Right lung (tissue), 10 donors: Measurements from ENCODE around the gene SPINK6. TPM values are rescaled to one million over a fixed set of nuclear protein-coding genes. Genes with fewer than 3 reads are reported as not detected.

Experiments used
- DNase-seq, 2 donors: peaks; one replicate each; pipeline ENCODE4 v3.0.0-alpha.2; 2013
- long read RNA-seq, 8 donors: transcript quantifications; one replicate each; lab custom pipeline, GENCODE V29; 2026
- polyA plus RNA-seq, 5 donors: library from polyadenylated mRNA; unstranded; fragments of 120-200 nt; gene quantifications; one replicate each; pipeline versions ENCODE4 v1.2.1 to v1.2.3, GENCODE V29; 2013; ENCODE audit warnings: inconsistent platforms in 1 of 5, low replicate concordance in 1 of 5; ENCODE audit not compliant: insufficient read length in 5 of 5, insufficient read depth in 1 of 5

Gene SPINK6, protein sequence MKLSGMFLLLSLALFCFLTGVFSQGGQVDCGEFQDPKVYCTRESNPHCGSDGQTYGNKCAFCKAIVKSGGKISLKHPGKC
- not detected for polyA plus RNA-seq
- long read RNA-seq, donor 1: 0 reads
- long read RNA-seq, donor 2: 0 reads
- long read RNA-seq, donor 3: 0 reads
- long read RNA-seq, donor 4: 0 reads
- long read RNA-seq, donor 5: 0 reads
- long read RNA-seq, donor 6: 0 reads
- long read RNA-seq, donor 7: 0 reads
- long read RNA-seq, donor 8: 0 reads

DNA sequence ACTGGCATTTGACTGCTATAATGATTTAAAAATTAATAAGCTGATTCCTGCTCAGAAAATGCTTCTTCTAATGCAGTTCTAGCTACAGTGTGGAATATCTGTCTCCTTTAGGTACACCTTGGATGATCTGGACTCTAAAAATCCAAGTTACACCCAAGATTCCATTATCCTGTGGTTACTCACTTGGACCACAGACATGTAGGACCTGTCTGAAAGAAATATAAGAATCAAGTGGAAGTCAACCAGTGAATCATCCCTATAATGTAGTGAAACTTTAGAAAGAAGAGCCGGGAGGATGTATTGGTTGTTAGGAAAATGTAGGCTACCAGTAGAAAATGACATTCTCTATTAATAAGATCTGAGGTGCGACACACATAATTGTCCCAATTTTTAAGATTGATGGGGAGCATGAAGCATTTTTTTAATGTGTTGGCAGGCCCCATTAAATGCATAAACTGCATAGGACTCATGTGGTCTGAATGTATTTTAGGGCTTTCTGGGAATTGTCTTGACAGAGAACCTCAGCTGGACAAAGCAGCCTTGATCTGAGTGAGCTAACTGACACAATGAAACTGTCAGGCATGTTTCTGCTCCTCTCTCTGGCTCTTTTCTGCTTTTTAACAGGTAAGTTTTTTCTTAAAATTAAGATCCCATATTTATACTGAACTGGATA, at the start of gene SPINK6:
SPINK6 (plus strand) TSS at position 512 of the 673 bp plus-strand sequence; CDS start at position 567, 55 bp downstream.
- DNase-seq: no peak

DNA sequence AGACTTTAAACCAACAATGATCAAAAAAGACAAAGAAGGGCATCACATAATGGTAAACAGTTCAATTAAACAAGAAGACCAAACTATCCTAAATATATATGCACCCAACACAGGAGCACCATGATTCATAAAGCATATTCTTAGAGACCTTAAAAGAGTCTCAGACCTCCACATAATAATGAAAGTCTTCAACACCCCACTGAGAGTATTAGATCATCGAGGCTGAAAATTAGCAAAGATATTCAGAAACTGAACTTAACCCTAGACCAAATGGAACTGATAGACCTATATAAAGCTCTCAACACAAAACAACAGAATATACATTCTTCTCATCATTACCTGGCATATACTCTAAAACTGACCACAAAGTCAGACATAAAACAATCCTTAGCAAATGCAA, 46.2 kb upstream of the SPINK6 start:
- no peak for DNase-seq

DNA sequence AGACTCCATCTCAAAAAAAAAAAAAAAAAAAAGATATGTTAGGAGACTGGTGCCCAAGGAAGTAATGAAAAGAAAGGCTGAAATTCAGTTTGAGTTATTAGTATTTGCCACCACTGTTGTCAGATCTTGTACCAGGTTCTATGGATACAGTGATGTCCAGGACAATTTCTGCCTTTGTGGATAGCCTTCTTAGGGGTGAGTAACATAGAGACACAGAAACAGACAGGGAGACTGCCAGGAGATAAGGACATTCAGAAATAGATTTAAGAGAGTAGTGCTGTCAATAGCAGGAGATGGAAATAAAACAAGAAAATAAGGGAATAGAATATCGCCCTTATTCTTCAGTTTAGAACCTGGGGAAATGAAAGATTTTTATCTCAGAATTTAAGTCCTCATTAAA, 40.8 kb upstream of the SPINK6 start:
- DNase-seq: no peak

DNA sequence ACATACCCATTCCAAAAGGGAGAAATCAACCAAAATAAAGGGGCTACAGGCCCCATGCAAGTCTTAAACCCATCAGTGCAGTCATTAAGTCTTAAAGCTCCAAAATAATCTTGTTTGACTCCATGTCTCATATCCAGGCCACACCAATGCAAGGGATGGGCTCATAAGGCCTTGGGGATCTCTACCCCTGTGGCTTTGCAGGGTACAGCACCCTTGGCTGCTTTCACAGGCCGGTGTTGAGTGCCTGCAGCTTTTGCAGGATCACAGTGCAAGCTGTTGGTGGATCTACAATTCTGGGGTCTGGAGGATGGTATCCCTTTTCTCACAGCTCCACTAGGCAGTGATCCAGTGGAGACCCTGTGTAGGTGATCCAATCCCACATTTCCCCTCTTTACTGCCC, 39.5 kb upstream of the SPINK6 start:
- no peak for DNase-seq

DNA sequence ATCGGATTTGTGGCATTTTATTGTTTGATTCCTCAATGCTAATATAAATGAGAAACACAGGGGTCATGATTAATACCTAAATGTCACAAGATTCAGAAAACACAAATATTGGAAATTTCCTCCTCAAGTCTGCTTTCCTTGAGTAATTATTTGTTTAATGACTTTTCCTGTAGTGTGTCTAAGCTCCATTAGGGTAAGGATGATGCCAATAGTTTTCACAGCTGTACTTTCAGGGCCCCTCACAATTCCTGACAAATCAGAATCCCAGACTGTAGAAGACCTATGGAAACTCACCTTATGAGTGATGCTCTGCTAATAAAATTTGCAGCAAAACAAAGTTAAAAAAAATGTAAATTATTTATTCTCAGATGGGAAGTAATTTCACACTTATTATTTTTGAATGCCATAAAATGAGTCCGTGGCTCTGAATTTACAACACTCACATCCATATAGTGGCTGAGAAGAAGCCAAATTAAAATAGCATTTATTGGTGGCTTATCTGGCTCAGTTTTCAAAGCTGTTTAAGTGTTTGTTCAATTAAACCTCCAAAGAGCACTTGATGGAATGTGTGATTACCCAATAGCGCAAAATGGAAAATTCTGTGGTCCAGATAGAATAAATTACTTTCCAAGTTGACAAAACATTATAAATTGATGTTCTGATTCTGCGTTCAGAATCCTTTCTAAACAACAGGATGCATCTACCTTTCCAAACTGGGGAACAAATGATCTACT, 36.1 kb upstream of the SPINK6 start:
- no peak for DNase-seq

DNA sequence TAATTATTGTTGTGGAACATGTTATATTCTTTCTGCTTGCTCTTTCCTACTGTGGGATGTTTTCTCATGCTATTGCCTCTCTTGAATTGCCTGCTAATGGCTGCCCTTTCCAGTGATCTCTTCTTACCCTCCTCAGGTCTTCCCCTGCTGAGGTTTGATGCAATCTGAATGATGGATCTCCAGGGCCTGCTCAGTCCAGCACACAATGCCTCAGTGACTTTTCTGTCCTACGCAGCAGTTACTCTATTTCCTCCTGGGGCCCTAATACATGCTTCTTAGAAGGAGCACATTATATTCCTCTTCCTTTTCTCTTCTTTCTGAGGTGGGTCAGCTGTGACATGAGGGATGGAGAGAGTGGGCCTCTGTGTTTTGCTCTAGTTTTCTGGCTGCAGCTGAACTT, 34.6 kb upstream of the SPINK6 start, which contains the start of gene SPINK14:
SPINK14 (plus strand) TSS at position 301 of the 400 bp plus-strand sequence. CDS start 1,187 bp downstream, outside the sequence.
- no peak for DNase-seq

DNA sequence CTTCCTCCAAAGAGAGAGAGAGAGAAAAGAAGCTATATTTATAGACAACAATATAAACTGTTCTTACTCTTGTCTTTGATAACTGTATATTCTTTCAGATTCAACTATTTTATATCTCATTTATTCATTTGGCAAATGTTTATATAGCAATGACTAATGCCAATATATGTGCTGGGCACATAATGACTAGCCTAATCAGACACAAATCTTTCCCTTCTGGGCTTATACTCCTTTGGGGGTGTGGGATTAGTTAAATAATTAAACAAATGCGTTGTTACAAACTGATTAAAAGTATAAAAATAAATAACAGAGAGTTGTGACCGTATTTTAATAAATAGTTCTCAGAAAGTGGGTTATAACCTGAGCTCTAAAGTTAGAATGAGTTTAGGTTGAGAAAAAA, 30.5 kb upstream of the SPINK6 start:
- DNase-seq: no peak

DNA sequence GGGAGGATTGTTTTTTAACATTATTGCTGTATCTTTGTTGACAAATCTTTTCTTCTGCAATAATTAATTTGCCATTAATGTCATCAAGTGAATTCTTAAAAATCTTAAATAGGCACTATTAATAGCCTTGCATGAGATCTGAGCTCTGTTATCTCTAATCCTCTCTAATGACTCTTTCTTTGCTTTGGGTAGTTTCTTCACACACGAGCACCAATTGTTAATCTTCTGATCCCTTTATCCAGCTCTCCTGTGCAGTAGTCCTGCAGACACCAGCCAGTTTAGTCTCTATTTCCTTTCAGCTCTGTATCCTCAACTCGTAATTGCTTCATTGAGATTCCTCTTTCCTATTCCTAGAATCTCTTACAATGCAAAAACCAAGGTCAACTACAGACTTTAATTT, 26.4 kb upstream of the SPINK6 start:
- no peak for DNase-seq

DNA sequence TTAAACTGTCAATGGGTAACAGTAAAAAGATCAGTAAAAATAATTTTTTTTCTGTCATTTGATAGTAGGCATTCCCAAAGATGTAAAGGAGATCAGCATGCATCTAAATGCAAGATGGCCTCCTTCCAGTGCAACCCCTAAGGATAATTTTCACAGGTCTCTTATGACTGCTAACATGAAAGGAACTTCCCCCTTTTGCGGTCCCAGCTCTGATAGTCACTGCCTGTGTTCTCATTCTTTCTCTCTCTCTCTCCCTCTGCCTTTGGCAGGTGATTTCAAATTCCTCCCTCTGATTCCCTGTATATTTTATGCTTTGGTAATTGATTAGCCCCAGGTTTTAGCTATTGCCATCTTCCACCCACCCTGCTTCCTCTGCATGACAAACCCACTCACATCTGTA, 25.6 kb upstream of the SPINK6 start:
- no peak for DNase-seq

DNA sequence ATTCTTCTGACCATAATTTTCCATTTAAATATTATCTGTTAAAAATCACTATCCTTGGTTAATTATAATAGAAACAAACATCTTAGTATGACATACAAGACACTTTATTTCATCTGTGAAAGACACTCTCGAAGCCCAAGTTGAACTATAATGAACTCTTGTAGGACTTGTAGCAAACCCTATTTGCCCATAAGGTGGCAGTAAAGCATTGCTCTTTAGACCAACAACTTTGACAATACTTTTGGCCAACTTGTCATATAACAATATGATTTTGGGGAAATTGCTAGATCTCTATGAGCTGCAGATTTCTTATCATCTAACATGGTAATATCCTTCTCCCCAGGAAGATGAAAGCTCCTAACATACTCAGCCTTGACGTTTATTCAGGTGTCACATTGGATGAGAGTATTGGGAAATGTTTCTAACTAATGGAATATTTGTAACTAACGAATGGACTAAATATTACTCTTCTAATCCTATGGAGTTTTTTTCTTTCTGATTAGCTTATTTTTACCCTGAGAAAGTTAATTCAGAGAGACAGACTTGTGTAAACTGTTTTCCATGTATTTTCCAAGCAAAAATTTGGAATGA, 23.5 kb upstream of the SPINK6 start:
- peak; percentile 34 to 52 for DNase-seq

DNA sequence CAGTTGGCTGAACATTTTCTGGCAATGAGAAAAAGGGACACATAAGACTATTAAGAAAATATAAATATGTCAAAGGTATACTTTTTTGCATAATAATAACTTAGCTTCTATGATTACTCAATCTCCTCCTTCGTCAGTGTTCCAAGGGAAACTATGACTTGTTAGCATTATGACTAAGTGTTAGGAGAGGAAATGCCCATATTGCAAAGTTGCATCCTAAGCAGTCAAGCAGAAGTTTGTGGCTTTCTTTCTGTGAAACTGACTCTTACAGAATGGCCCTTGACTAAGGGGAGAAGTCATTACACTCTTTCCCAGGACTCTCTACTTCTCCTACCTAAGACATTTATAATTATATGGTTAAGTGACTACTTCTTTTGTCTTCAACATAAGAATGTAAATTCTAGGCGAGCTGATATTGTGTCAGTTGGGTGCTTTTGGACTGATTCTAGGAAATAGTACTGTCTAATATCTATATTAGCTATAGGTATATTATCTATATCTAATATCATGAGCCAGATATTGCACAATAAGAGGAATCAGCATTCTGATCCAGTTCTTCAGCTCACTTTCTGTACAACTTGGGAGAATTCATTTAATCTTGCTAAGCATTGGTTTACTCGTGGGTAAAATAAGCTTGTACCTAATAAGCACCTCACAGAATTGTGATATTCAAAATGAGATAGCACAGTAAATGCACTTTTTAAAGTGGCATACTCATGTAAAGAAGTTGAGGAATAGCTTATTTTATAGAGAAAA, 16.4 kb upstream of the SPINK6 start:
- no peak for DNase-seq

DNA sequence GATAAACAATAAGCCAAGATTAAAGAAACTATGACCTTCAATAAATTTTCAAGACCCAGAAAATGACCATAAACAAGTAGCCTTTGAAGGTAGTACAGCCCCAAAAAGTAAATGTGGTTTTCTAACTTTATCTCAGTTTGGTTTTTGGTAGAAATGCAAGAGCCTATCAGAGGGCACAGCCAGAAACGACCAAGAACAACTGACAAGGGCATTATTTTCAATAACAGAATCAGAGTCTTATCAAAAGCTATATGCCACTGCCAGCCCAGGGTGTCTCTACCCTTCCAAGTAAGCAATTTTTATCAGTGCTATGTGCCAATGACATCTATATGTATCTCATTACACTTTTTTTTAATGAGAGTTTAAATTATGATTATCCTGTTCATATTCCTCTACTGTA, 11.8 kb upstream of the SPINK6 start:
- no peak for DNase-seq

DNA sequence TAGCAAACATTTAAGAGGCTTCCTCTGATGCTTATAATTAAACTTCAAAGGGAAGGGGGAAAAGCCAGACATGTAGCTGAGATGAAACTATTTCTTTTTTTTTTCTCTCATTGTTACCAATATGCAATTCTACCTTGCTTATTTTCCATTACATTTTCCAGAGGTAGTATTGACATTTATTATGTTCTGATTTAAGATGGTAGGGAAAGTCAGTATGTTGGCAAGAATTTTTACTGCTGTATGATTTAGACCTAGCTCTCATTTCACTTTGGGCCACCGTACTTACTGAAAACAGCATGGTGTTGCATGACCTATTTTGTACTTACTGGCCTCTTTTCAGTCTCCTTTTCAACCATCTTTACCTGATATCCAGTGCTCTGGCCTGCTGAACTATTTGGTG, 9.6 kb upstream of the SPINK6 start:
- DNase-seq: no peak

DNA sequence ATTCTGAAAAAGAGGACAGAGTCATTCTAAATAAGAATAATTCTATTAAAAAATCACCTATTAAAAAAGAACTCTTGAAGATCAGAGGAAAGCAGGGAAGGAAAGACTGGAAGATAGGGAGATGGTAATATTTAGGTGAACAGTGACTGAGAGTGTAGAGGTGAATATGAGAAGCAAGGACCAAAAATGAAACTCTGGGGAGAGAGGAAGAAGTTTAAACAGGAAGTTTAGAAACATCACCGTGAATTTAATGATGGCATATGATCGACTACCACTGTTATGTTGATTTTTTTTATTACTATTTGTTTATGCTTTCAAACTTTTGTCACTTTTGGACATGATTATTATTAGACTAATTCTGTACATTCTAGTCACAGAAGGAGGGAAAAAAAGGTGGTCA, 1.7 kb upstream of the SPINK6 start:
- DNase-seq: no peak

DNA sequence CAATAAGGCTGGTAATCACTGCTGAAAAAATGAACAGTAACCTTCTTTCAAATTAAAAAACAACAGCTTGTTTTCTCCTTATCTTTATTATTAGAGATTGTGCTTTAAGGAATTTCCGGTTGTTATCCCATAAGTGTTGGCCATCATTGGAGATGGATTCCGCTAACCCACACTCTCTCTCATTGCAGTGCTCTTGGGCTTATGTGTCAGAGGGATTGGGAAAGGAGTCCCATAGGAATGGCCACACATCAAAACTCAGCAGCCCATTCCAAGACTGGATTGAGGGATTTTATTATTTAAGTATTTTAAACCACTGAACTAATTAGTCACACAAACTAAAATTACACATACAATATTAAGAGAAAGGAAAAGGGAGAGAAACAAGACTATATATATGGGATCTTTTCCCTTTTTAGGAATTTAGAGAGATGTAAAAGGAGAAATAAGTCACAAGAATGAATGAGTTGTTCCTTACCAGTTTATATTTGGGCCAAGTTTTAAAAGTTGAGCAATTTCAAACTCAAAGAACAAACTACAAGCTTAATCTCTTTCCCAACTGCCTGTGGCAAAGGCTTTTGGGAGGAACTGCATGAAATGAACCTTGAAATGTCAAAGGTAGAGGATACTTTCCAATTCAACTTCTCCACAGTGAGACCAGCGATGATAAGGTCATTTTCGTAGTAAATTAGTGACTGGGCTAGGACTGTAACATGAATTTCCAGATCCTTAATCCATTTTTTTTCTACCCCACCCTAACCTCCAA, 2.4 kb downstream of the SPINK6 start:
- DNase-seq: no peak

DNA sequence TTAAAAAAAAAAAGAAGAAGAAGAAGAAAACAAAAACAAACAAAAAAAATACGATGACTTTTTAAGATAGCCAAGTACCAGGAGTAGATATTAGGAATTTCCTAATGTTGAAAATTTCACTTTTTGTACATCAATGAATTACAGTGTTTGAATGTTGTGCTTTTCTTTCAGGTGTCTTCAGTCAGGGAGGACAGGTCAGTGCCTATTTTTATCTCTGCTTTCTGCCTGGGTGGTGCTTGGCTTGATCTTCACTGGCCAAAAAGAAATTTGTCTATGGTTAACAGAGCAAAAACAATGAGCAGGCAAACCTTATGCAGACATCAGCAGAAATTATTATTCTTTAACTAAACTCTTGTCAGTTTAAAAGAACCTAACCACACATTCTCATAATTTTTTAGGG, 3.0 kb downstream of the SPINK6 start:
- no peak for DNase-seq

DNA sequence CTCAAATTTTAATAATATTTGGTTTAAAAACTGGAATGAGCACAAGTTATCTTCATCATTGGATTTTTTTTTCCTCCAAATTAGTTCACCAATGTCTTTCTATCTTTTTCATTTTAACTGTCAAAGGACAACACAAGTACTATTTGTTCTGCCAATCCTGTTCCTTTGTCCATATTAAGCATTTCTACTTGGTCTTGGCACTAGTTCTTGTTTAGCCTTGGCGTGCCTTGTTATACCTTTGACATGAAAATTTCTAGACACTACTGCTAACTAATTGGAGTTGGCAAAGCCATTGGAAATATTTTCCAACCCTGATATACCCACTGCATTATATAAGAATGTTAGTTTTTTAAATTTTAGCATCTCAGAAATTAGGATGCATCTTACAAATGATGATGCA, 3.8 kb downstream of the SPINK6 start:
- no peak for DNase-seq

DNA sequence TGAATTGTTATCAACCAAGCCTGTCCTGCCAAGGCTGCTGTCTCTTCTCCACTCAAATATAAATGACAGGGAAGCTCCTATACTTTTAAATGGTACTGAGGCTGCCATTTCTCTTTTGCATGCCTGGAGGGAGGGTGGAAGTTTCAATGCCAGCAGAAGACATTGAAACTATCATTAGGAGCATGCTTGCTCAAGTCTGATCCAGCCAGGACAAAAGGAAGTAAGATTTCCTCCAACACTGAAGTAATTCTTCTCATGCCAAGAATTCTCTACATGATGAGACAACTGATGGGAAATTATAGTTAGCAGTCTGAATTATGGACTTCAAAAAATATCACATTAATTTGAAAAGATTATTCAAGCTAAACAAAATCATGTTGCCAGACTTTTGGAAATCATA, 5.4 kb downstream of the SPINK6 start:
- DNase-seq: no peak

DNA sequence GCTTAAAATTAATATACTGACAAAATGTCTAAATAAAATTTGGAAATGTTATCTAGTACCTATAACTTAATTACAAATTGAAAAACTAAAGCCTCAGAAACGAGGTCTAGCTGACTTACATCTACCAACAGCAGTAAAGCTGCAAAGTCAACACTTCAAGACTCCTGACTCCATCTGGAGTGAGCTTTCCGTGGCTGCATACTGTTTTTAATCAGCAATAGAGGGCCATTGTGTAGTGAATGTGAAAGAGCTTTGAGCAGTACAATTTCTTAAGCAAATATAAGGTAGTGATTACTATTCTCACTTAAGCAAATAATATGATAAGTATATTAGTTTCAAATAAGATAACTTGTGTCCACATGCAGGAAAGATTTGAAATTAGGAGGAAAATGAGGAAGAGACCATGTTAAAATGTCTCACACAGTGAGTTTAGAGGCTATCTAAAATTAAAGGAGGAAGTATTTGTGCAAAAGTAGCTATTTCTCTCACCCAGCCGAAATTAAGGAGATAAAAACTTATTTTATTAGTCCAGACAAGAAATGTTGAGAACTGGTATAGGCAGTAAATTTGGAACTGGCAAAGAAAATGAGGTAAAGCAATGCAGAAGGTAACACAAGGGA, 6.4 kb downstream of the SPINK6 start:
- peak in 1 of 2 donors; percentile 4 for DNase-seq

DNA sequence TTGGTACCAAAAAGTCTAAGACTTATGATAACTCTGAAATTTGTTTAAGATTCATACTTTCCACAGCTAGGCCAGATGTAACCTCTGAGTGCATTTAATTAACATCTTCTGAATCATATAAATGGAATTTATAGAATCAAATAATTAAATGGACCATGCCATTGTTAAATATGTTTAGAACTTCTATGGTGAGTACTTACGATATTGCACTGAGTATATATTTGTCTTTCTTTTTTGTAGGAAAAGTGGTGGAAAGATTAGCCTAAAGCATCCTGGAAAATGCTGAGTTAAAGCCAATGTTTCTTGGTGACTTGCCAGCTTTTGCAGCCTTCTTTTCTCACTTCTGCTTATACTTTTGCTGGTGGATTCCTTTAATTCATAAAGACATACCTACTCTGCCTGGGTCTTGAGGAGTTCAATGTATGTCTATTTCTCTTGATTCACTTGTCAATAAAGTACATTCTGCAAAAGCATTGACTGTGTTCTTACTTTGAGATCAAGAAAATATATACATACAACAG, 11.9 kb downstream of the SPINK6 start:
- no peak for DNase-seq
